Stimulated activated naive B cell treated with anti-CD40 and anti-IgM and Interleukin-4, amounts not matched to agents 10 μg/mL and 1 μg/mL and 100 μg/mL, for 72 hours (primary cell): ENCODE measurements around the gene ZBTB6.

Experiments used
- ATAC-seq, 2 donors: fragments of 150-1000 bp; cut with Tn5 transposase; replicated peaks; 2 replicates each; pipeline ENCODE4 v1.10.0; 2021; ENCODE audit warnings: moderate library complexity in 1 of 2
- DNase-seq: peaks from one replicate; pipeline ENCODE4 v3.0.0; 2021
- H3K27ac Mint-ChIP-seq: one replicate; pipeline ENCODE4 v1.8.0; 2022; ENCODE audit warnings: mild to moderate bottlenecking, mixed read lengths
- H3K27me3 Mint-ChIP-seq, 2 donors: one replicate each; pipeline ENCODE4 v1.8.0; 2022; ENCODE audit warnings: mixed read lengths in 2 of 2
- H3K36me3 Mint-ChIP-seq, 2 donors: one replicate each; pipeline ENCODE4 v1.8.0; 2022; ENCODE audit warnings: mixed read lengths in 2 of 2, mild to moderate bottlenecking in 1 of 2
- H3K4me1 Mint-ChIP-seq, 2 donors: one replicate each; pipeline ENCODE4 v1.8.0; 2022; ENCODE audit warnings: mixed read lengths in 2 of 2, mild to moderate bottlenecking in 1 of 2
- H3K4me3 Mint-ChIP-seq, 2 donors: one replicate each; pipeline ENCODE4 v1.8.0; 2022; ENCODE audit warnings: mild to moderate bottlenecking in 2 of 2, mixed read lengths in 2 of 2, moderate library complexity in 1 of 2
- H3K9me3 Mint-ChIP-seq, 2 donors: one replicate each; pipeline ENCODE4 v1.8.0; 2022; ENCODE audit warnings: mixed read lengths in 2 of 2, mild to moderate bottlenecking in 1 of 2

ZBTB6 gene, protein sequence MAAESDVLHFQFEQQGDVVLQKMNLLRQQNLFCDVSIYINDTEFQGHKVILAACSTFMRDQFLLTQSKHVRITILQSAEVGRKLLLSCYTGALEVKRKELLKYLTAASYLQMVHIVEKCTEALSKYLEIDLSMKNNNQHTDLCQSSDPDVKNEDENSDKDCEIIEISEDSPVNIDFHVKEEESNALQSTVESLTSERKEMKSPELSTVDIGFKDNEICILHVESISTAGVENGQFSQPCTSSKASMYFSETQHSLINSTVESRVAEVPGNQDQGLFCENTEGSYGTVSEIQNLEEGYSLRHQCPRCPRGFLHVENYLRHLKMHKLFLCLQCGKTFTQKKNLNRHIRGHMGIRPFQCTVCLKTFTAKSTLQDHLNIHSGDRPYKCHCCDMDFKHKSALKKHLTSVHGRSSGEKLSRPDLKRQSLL

DNA sequence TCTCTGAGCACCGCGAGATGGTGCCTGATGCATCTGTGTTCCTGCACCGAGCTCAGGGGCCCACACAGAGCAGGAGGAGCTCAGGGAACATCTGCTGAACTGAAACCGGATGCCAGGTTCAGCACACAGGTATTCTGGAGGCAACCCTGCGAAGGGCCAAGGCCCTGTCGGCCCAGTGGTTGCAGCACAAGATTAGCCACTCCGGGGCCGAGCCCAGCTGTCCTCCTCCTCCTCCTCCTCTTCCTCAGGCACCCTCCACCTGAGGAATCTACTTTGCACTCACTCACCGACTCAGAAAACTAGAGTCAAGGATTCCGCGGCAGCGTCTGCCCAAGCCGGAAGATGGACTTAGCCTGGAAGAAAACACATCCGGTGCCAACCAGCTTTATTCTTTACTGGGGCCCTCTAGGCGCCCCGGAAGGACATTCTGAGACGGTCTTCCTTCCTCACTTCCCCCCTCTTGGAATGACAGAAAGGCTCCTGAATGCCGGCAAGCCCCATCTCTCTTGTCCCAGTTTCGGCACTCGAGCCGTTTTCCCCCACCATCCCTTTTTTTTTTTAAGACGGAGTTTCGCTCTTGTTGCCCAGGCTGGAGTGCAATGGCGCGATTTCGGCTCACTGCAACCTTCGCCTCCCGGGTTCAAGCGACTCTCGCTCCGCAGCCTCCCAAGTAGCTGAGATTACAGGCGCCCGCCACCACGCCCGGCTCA, at the start of gene ZBTB6:
Gene ZBTB6 (minus strand): TSS at position 360 of the 710 bp plus-strand sequence. CDS start 1,251 bp downstream, outside the sequence.
- peak within 1 kb of the TSS; percentile 96 for H3K27ac Mint-ChIP-seq
- peaks cover 14 to 18% of the 10 kb centered on the region in 2 donors for H3K4me1 Mint-ChIP-seq
- DNase-seq = peak; percentile 87
- ATAC-seq = peak; percentile 99
- H3K36me3 Mint-ChIP-seq = peaks cover 19 to 35% of the 10 kb centered on the region in 2 donors
- no peaks in the 10 kb centered on the region for H3K27me3 Mint-ChIP-seq
- H3K4me3 Mint-ChIP-seq = peak within 1 kb of the TSS; percentile 89 to 91
- H3K9me3 Mint-ChIP-seq = no peaks in the 10 kb centered on the region

DNA sequence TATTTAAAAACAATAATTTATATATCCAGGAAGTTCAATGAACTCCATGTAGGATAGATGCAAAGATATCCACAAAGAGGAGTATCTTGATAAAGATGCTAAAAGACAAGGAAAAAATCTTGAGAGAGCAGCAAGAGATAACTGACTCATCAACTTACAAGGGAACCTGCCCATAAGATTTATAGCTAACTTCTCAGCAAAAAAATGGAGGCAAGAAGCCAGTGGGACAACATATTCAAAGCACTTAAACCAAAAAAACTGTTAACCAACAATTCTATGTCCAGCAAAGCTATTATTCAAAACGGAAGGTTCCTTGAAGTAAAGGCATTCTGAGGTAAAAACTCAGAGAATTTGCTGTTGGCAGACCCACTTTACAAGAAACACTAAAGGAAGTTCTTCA, 48.0 kb upstream of the ZBTB6 start:
- H3K27ac Mint-ChIP-seq = no peak overlapping the region
- ATAC-seq (no peak), DNase-seq (no peak)
- H3K36me3 Mint-ChIP-seq = peaks cover 30 to 40% of the 10 kb centered on the region in 2 donors
- peaks cover 0 to 6% of the 10 kb centered on the region in 2 donors for H3K9me3 Mint-ChIP-seq
- no peak overlapping the region for H3K4me3 Mint-ChIP-seq
- peaks cover 2 to 9% of the 10 kb centered on the region in 2 donors for H3K4me1 Mint-ChIP-seq
- H3K27me3 Mint-ChIP-seq = no peaks in the 10 kb centered on the region

DNA sequence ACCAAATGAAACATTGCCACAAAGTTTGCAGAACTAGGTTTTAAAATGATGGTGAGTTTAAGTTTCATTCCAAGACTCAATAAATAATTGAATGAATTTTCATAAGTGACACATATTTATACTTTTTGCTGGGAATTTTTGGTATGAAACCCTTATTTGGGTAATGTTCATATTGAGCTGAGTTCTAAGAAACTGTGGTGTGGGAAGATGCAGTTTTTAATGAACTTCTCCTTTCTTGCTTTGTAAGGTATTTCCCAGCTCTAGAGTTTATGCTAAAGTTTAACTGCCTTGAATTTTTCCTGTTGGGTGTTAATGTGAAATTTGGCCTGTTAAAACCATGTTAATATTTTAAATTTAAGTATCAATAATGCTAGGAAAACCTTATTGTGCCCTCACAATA, 42.8 kb upstream of the ZBTB6 start:
- peaks cover 0 to 6% of the 10 kb centered on the region in 2 donors for H3K9me3 Mint-ChIP-seq
- H3K4me1 Mint-ChIP-seq = peaks cover 4 to 42% of the 10 kb centered on the region in 2 donors
- peaks cover 24 to 29% of the 10 kb centered on the region in 2 donors for H3K36me3 Mint-ChIP-seq
- no peaks in the 10 kb centered on the region for H3K27me3 Mint-ChIP-seq
- DNase-seq = no peak
- no peak for ATAC-seq
- no peak overlapping the region for H3K4me3 Mint-ChIP-seq
- no peak overlapping the region for H3K27ac Mint-ChIP-seq

DNA sequence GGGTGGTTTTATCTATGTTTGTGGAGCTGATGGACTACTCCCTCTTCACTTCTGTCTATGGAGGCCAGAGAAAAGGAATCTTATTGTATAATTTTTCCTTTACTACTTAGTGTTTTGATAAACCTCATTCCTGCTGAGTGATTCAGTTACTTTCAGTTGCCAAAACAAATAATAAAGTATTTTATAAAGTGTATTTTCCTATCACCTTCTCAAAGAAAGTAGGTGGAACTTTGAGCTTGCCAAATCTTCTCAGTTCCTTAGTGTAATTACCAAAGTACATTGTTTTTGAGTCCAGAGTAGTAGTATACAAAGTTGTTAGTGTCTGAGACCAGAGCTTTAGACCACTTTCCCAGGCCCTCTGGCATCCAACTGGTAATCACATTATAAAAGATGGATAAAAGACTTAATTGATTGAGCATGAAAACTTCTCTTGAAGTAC, 41.1 kb upstream of the ZBTB6 start:
- H3K36me3 Mint-ChIP-seq = peaks cover 16 to 24% of the 10 kb centered on the region in 2 donors
- peaks cover 0 to 2% of the 10 kb centered on the region in 2 donors for H3K9me3 Mint-ChIP-seq
- H3K27me3 Mint-ChIP-seq = no peaks in the 10 kb centered on the region
- H3K4me1 Mint-ChIP-seq = peaks cover 15 to 54% of the 10 kb centered on the region in 2 donors
- H3K27ac Mint-ChIP-seq = no peak overlapping the region
- ATAC-seq = no peak
- H3K4me3 Mint-ChIP-seq = no peak overlapping the region
- no peak for DNase-seq

DNA sequence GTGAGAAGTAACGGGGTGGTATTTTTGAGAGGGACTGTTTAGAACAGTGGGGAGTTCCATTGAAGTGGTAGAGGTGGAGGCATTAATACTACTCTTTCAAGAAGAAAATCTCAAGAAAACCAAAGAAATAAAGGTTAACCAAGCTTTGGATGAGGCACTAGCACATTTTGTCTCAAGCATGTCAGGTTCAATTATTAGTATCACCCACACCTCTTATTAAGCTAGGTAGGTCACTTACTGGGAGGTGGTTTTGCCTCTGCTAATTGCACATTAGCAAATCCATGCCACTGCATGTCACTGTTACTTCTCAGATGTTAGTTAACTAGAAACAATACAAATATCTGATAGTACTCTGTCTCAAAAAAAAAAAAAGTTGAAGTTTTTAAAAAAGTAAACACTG, 37.9 kb upstream of the ZBTB6 start:
- H3K4me3 Mint-ChIP-seq = no peak overlapping the region
- peaks cover 18 to 50% of the 10 kb centered on the region in 2 donors for H3K4me1 Mint-ChIP-seq
- no peaks in the 10 kb centered on the region for H3K9me3 Mint-ChIP-seq
- ATAC-seq (no peak), DNase-seq (no peak)
- no peaks in the 10 kb centered on the region for H3K27me3 Mint-ChIP-seq
- peak overlapping the region; percentile 87 for H3K27ac Mint-ChIP-seq
- peaks cover 16 to 26% of the 10 kb centered on the region in 2 donors for H3K36me3 Mint-ChIP-seq

DNA sequence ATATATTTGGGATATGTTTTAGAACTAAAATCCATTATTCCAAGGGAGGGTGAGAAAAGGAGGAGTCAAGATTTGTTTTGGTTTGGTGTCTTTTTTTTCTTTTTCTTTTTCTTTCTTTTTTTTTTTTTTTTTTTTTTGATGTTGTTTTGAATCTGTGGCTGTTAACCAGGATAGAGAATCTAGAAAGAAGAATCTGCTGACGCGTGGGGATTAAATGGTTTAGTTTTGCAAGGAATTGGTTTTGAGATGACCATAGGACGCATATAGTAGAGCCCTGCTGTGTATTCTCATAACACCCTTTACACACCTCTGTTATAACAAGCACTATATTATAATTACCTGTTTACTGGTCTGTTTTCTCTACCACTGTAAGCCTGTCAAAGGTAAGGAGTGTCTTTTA, 37.1 kb upstream of the ZBTB6 start:
- Mint-ChIP-seq H3K36me3 (peaks cover 16 to 30% of the 10 kb centered on the region in 2 donors), H3K27ac (no peak overlapping the region), H3K4me1 (peaks cover 21 to 50% of the 10 kb centered on the region in 2 donors), H3K27me3 (no peaks in the 10 kb centered on the region), H3K9me3 (no peaks in the 10 kb centered on the region), H3K4me3 (no peak overlapping the region)
- no peak for ATAC-seq
- DNase-seq = no peak

DNA sequence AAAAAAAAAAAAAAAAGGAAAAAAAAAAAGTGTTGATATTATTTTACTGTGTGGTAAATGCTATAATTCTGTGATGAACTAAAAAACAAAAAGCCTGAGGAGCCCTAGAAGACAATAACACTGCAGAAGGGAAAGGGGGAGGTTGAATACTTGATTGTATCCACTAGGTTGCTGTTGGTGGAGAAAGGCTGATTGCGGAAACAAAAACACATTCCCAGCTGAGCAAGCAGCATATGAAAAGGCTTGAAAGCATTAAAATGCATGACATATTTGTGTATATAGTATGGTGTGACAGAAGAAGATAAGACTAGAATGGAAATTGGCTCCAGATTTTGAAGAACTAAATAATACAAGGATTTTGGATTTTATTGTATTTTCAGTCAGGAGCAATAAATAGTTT, 36.6 kb upstream of the ZBTB6 start:
- Mint-ChIP-seq H3K27me3 (no peaks in the 10 kb centered on the region), H3K36me3 (peaks cover 14 to 31% of the 10 kb centered on the region in 2 donors), H3K9me3 (no peaks in the 10 kb centered on the region), H3K27ac (no peak overlapping the region), H3K4me3 (no peak overlapping the region), H3K4me1 (peaks cover 22 to 47% of the 10 kb centered on the region in 2 donors)
- no peak for ATAC-seq
- DNase-seq = no peak

DNA sequence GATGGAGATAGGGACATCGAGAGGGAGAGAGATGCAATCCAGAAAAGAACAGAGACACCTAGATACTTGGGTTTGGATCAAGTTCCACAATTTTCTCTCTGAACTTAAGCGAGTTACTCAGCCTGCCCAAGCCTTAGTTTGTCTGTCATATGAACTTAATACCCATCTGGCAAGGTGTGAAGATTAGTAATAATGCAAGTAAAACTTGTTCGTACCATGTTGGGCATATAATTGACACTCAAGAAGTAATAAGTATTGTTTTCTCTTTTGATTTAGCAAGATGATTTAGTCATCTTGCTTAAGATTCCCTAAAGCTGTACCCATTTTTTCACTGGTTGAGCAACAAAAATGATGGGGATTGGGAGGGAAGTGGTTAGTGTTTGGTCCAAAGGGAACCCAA, 35.2 kb upstream of the ZBTB6 start:
- no peaks in the 10 kb centered on the region for H3K27me3 Mint-ChIP-seq
- DNase-seq = no peak
- H3K9me3 Mint-ChIP-seq = no peaks in the 10 kb centered on the region
- H3K27ac Mint-ChIP-seq = no peak overlapping the region
- peaks cover 14 to 35% of the 10 kb centered on the region in 2 donors for H3K36me3 Mint-ChIP-seq
- peaks cover 18 to 36% of the 10 kb centered on the region in 2 donors for H3K4me1 Mint-ChIP-seq
- ATAC-seq = no peak
- H3K4me3 Mint-ChIP-seq = no peak overlapping the region

DNA sequence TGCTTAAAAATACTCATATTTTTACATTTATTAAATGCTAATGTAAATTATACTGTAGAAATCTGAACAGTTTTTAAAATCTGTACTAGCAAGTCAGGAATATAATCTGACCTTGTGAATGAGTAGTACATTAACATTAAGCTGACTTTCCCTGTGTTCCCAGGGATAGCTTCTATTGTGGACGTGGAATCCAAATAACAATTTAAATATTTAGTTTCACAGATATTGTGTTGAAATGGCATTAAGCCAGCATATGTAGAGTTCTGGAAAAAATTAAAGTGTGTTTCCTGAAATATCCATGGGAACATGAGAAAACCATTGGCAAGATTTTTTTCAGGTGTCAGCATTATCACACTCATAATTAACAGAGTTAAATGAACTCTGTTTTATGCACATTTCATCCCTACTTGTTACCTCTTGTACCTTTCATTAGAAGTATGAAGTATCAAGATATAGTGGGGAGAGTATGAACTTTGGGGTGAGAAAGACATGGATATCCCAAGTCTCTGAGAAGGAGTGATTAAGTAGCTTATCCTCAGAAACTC, 33.4 kb upstream of the ZBTB6 start:
- H3K36me3 Mint-ChIP-seq = peaks cover 11 to 32% of the 10 kb centered on the region in 2 donors
- H3K27me3 Mint-ChIP-seq = no peaks in the 10 kb centered on the region
- no peak overlapping the region for H3K4me3 Mint-ChIP-seq
- DNase-seq (no peak), ATAC-seq (no peak)
- peaks cover 25 to 39% of the 10 kb centered on the region in 2 donors for H3K4me1 Mint-ChIP-seq
- no peak overlapping the region for H3K27ac Mint-ChIP-seq
- no peaks in the 10 kb centered on the region for H3K9me3 Mint-ChIP-seq

DNA sequence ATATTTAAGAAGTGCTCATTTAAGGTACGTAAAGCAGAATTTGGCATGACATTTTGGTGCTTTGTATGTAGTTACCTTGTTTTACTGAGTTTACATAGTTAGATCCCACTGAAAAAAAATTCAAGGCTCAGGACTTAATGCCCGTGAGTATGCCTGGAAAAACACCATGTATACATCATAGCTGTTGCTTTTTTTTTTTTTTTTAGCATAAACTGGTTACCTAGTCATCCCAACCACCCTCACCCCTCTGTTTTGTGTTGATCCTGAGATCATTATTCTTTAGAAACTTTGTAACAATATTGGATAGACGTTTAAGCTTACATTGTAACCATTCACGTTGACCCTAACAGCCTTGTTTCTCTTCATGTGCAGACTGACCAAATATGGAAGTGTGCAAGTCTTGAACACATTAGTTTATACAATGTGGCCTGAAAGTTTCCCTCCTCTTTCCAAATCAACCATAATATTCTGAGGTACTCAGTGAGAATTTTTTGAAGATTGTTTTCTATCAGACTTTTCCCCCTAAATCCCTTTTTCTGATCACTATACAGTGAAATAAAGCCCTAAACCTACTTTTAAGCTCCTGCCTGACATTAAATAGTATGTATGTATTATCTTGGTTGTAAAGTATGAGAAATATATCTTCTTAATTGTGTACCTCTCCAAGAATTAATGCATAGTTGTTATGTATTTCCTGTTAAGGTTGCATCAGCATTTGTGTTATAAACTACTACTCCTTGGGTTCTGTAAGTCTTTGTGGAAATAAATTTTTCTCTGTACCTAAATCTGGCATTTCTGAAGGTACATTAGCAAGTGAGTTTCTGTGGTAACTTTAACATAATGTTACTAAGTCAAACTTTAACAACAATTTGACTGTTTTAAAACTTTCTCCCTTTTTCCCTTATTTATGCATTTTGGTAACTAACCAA, 32.1 kb upstream of the ZBTB6 start:
- Mint-ChIP-seq H3K27me3 (no peaks in the 10 kb centered on the region), H3K4me3 (no peak overlapping the region), H3K9me3 (no peaks in the 10 kb centered on the region), H3K27ac (no peak overlapping the region), H3K36me3 (peaks cover 9 to 29% of the 10 kb centered on the region in 2 donors), H3K4me1 (peaks cover 24 to 38% of the 10 kb centered on the region in 2 donors)
- ATAC-seq (no peak), DNase-seq (no peak)

DNA sequence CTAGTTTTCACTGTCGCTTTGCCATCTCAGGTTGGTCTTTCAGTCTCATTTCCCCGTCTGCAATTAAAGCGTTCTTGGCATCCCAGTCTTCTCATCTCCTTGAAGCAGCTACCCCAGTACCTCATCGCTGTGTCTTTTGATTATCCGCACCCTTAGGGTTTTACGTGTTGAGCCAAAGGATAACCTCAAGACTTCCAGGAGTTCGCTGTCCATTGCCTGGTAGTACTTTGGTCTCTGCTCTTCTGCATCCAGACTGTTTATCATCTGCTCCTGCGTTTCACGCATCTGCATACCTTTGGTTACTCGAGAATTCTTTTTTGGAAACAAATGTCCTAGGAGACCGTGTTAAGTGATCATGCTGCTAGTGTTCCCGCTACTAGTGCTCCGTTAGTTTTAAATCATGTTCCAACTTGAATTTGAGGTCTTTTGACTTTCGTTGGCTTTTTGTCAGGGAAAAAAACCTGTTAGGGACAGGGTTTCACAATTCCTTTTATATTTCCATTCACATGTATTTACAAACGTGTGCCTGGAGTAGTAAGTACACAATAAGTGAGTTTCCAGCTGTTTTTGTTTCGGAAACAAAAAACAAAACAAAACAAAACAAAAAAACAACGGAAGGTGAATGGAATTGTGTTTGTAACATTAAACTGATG, 28.6 kb upstream of the ZBTB6 start:
- ATAC-seq = no peak
- Mint-ChIP-seq H3K27ac (peak overlapping the region; percentile 97), H3K36me3 (peaks cover 10 to 31% of the 10 kb centered on the region in 2 donors), H3K27me3 (no peaks in the 10 kb centered on the region), H3K9me3 (peaks cover 0 to 1% of the 10 kb centered on the region in 2 donors), H3K4me1 (peaks cover 18 to 32% of the 10 kb centered on the region in 2 donors), H3K4me3 (peak overlapping the region; percentile 96 to 97)
- no peak for DNase-seq

DNA sequence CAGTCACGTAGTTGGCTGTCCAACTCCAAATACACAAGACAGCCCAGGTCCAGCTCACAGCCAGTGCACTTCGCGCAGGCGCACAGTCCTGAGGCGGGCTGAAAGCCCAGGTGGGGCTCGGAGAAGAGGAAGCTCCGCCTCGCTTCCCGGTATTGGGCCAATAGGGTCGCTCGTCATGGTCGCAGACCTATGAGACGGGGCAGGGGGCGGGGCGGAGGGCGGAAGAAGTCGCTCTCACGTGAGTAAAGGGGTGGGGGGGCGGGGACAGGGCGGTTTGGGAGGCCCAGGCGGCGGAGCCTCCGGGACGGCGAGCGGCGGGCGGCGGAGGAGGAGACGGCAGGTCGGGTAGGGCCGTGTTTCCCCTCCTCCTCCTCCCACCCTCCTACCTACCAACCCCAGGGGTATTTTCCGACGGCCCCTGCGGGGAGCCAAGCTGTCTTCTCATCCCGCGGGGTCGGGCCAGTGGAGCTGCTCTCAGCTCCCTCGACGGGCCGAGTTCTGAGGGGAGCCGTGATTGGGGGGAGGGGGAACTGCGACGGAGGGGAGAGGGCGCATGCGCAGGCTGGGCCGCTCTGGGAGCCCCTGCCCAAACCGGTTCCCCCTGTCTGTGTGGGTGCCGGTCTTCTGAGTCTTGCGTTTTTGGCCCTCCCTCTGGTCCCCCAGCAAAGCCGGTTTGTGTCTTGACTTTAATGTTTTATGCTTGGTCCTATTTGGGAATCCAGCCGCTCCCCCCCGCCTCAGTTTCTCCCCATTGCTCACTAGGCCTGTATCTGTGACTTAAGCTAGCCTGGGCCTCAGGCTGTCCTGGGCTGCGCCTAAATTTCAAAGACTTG, 27.8 kb upstream of the ZBTB6 start, which contains the start of gene RABGAP1:
Gene RABGAP1 (plus strand): TSS at position 272 of the 833 bp plus-strand sequence. CDS start 16,040 bp downstream, outside the sequence.
- H3K36me3 Mint-ChIP-seq = peaks cover 16 to 34% of the 10 kb centered on the region in 2 donors
- H3K27ac Mint-ChIP-seq = peak within 1 kb of the TSS; percentile 97
- peak within 1 kb of the TSS; percentile 96 to 97 for H3K4me3 Mint-ChIP-seq
- peaks cover 0 to 1% of the 10 kb centered on the region in 2 donors for H3K9me3 Mint-ChIP-seq
- H3K27me3 Mint-ChIP-seq = no peaks in the 10 kb centered on the region
- peak; percentile 98 for ATAC-seq
- DNase-seq = peak; percentile 95
- peaks cover 18 to 31% of the 10 kb centered on the region in 2 donors for H3K4me1 Mint-ChIP-seq
